Endothelial cell of umbilical vein (primary cell): Measurements from ENCODE around the gene PLCXD3.

Experiments used
- EZH2 ChIP-seq: IDR thresholded peaks from 2 replicates; pipeline ENCODE4 v1.6.1; 2012; ENCODE audit warnings: borderline replicate concordance, low read depth, mild to moderate bottlenecking, moderate library complexity, low read length, inconsistent platforms; ENCODE audit not compliant: severe bottlenecking
- FOS ChIP-seq: IDR thresholded peaks from 2 replicates; pipeline ENCODE4 v1.6.1; 2011; ENCODE audit warnings: mild to moderate bottlenecking, low read length, moderate library complexity, borderline replicate concordance; ENCODE audit not compliant: insufficient read depth
- GATA2 ChIP-seq: IDR thresholded peaks from 2 replicates; pipeline ENCODE4 v1.7.0; 2011; ENCODE audit warnings: low read depth, mild to moderate bottlenecking, moderate library complexity, mixed read lengths, low read length; ENCODE audit not compliant: insufficient read length, insufficient read depth
- MAX ChIP-seq: IDR thresholded peaks from 2 replicates; pipeline ENCODE4 v1.6.1; 2011; ENCODE audit not compliant: insufficient read depth, insufficient read length
- MYC ChIP-seq: IDR thresholded peaks from one replicate; pipeline ENCODE4 v1.6.1; 2011; ENCODE audit warnings: mild to moderate bottlenecking, low read depth, low read length
- POLR2A ChIP-seq: IDR thresholded peaks from 2 replicates; pipeline ENCODE4 v1.6.1; 2012; ENCODE audit warnings: low read depth, mild to moderate bottlenecking, control low read depth, low read length
- POLR2AphosphoS5 ChIP-seq: IDR thresholded peaks from 2 replicates; pipeline ENCODE4 v1.6.1; 2012; ENCODE audit warnings: low read depth, mild to moderate bottlenecking, control low read depth, low read length, moderate library complexity; ENCODE audit not compliant: insufficient read depth
- TF ChIP-seq, protein P1 (sequence below), 2 donors: IDR thresholded peaks; 1 replicate in 1 of 2; 2 replicates in 1 of 2; pipeline ENCODE4 v1.5.1; 2011; ENCODE audit warnings: low read length in 2 of 2, mild to moderate bottlenecking in 2 of 2, moderate library complexity in 2 of 2, control low read depth in 1 of 2, inconsistent platforms in 1 of 2, low read depth in 1 of 2; ENCODE audit not compliant: insufficient read depth in 1 of 2; ENCODE audit errors: extremely low read depth in 1 of 2

- no peak for TF ChIP-seq GATA2
- TF ChIP-seq EZH2 = no peak
- TF ChIP-seq, protein P1, sequence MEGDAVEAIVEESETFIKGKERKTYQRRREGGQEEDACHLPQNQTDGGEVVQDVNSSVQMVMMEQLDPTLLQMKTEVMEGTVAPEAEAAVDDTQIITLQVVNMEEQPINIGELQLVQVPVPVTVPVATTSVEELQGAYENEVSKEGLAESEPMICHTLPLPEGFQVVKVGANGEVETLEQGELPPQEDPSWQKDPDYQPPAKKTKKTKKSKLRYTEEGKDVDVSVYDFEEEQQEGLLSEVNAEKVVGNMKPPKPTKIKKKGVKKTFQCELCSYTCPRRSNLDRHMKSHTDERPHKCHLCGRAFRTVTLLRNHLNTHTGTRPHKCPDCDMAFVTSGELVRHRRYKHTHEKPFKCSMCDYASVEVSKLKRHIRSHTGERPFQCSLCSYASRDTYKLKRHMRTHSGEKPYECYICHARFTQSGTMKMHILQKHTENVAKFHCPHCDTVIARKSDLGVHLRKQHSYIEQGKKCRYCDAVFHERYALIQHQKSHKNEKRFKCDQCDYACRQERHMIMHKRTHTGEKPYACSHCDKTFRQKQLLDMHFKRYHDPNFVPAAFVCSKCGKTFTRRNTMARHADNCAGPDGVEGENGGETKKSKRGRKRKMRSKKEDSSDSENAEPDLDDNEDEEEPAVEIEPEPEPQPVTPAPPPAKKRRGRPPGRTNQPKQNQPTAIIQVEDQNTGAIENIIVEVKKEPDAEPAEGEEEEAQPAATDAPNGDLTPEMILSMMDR (IDR thresholded peaks at IDR 0.05; ENCODE audit: extremely low read depth in 1 of 2, insufficient read depth in 1 of 2, low read depth in 1 of 2, low read length in 2 of 2) = no peak
- TF ChIP-seq MAX = no peak
- TF ChIP-seq POLR2AphosphoS5 = no peak
- no peak for TF ChIP-seq POLR2A
- TF ChIP-seq MYC = no peak
- TF ChIP-seq FOS = no peak
Measured at GRCh38 chr5:41415242-41415641, 95.2 kb downstream of the PLCXD3 start.
